GM23338 (cell line): ENCODE data around the gene ZNF76. TPM values are rescaled to one million over a fixed set of nuclear protein-coding genes. Genes with fewer than 3 reads are reported as not detected.

Source experiments
- ATAC-seq: fragments of 200-7000 bp; cut with Tn5 transposase; 3 replicates; pipeline ENCODE4 v1.9.1; 2020
- DNase-seq: peaks from one replicate; pipeline ENCODE4 v3.0.0-alpha.2; 2015; ENCODE audit warnings: low spot score
- H2AFZ ChIP-seq: fragments of 200-600 bp; sonication (generic); 2 replicates; pipeline ENCODE4 v1.8.0; 2016; ENCODE audit warnings: antibody characterized with exemption, mild to moderate bottlenecking, moderate library complexity
- H3F3A ChIP-seq: fragments of 200-600 bp; sonication (generic); replicated peaks from 2 replicates; pipeline ENCODE4 v1.8.0; 2017; ENCODE audit warnings: antibody characterized with exemption, mixed run types, low read depth
- H3K27ac ChIP-seq: fragments of 200-600 bp; sonication (generic); 2 replicates; pipeline ENCODE4 v1.6.1; 2016; ENCODE audit warnings: low read depth
- H3K27me3 ChIP-seq: fragments of 200-600 bp; sonication (generic); 2 replicates; pipeline ENCODE4 v1.8.0; 2016; ENCODE audit warnings: mild to moderate bottlenecking, mixed run types, moderate library complexity; ENCODE audit not compliant: insufficient read depth
- H3K36me3 ChIP-seq: fragments of 200-600 bp; sonication (generic); 2 replicates; pipeline ENCODE4 v1.8.0; 2016; ENCODE audit warnings: mild to moderate bottlenecking; ENCODE audit not compliant: insufficient read depth
- H3K4me1 ChIP-seq: fragments of 200-600 bp; sonication (generic); 2 replicates; pipeline ENCODE4 v1.8.0; 2016; ENCODE audit warnings: mild to moderate bottlenecking, moderate library complexity; ENCODE audit not compliant: insufficient read depth
- H3K4me2 ChIP-seq: fragments of 200-600 bp; sonication (generic); 2 replicates; pipeline ENCODE4 v1.7.1; 2017; ENCODE audit warnings: mixed run types
- H3K4me3 ChIP-seq: fragments of 200-600 bp; sonication (generic); 2 replicates; pipeline ENCODE4 v1.6.1; 2016; ENCODE audit warnings: mixed run types
- H3K79me2 ChIP-seq: fragments of 200-600 bp; sonication (generic); replicated peaks from 2 replicates; pipeline ENCODE4 v1.8.0; 2017; ENCODE audit warnings: mild to moderate bottlenecking; ENCODE audit not compliant: insufficient read depth
- H3K9me2 ChIP-seq: fragments of 200-600 bp; sonication (generic); 2 replicates; pipeline ENCODE4 v1.8.0; 2017; ENCODE audit not compliant: insufficient read depth
- H4K20me1 ChIP-seq: fragments of 200-600 bp; sonication (generic); replicated peaks from 2 replicates; pipeline ENCODE4 v1.8.0; 2017; ENCODE audit warnings: mild to moderate bottlenecking; ENCODE audit not compliant: insufficient read depth
- H3K27ac Mint-ChIP-seq: 2 replicates; pipeline ENCODE4 v1.8.0; 2020; ENCODE audit warnings: inconsistent platforms, mild to moderate bottlenecking, moderate library complexity, mixed read lengths
- H3K27me3 Mint-ChIP-seq: 3 replicates; pipeline ENCODE4 v1.8.0; 2022; ENCODE audit warnings: low read depth, mild to moderate bottlenecking, moderate library complexity, mixed read lengths, inconsistent platforms; ENCODE audit not compliant: insufficient read depth, poor library complexity
- H3K36me3 Mint-ChIP-seq: 3 replicates; pipeline ENCODE4 v1.8.0; 2021; ENCODE audit warnings: low read depth, mild to moderate bottlenecking, inconsistent platforms, moderate library complexity, mixed read lengths
- H3K4me1 Mint-ChIP-seq: 3 replicates; pipeline ENCODE4 v1.8.0; 2020; ENCODE audit warnings: mild to moderate bottlenecking, inconsistent platforms, mixed read lengths
- H3K4me3 Mint-ChIP-seq: 3 replicates; pipeline ENCODE4 v1.8.0; 2021; ENCODE audit warnings: moderate library complexity, mild to moderate bottlenecking, inconsistent platforms, mixed read lengths
- H3K9me3 Mint-ChIP-seq: 3 replicates; pipeline ENCODE4 v1.8.0; 2020; ENCODE audit warnings: moderate library complexity, mild to moderate bottlenecking, inconsistent platforms, mixed read lengths
- CREB1 ChIP-seq: fragments of 250-450 bp; sonication (Bioruptor Pico); IDR thresholded peaks from 2 replicates; pipeline ENCODE4 v1.5.0; 2020; ENCODE audit warnings: low read depth, mild to moderate bottlenecking, moderate library complexity
- EZH2 ChIP-seq: fragments of 200-600 bp; sonication (generic); IDR thresholded peaks from one replicate; pipeline ENCODE4 v1.8.0; 2017; ENCODE audit warnings: antibody characterized with exemption, mild to moderate bottlenecking, low read depth; ENCODE audit not compliant: unreplicated experiment
- REST ChIP-seq: IDR thresholded peaks from one replicate; pipeline ENCODE4 v1.6.1; 2018; ENCODE audit warnings: antibody characterized with exemption; ENCODE audit not compliant: unreplicated experiment
- ZNF462 ChIP-seq: fragments of 250-450 bp; sonication (Bioruptor Pico); IDR thresholded peaks from 2 replicates; pipeline ENCODE4 v1.5.0; 2020; ENCODE audit warnings: mild to moderate bottlenecking, moderate library complexity
- polyA plus RNA-seq: library from polyadenylated mRNA; unstranded; fragments of >200 nt; fragmentation: Nextera tagmentation; extraction: Ambion mirVana; gene quantifications from 2 replicates; pipeline ENCODE4 v1.2.1, GENCODE V29; 2016
- total RNA-seq: library from RNA; depleted of rRNA; stranded (reverse); fragments of >200 nt; shearing (Covaris generic); gene quantifications from 2 replicates; pipeline ENCODE4 v1.2.3, GENCODE V29; 2014

Gene ZNF76
- total and polyA plus RNA-seq, 2 experiments from 2014 or later: 12.5 to 18.8 TPM

- H3K27me3 Mint-ChIP-seq: peaks cover 53% of the 10 kb centered on the region
Observed at GRCh38 chr6:35213824-35214756, 45.4 kb upstream of the ZNF76 start, which contains the start of gene SCUBE3. Gene SCUBE3 (plus strand): TSS chr6:35213956. CDS start chr6:35214419, 463 bp downstream.

GRCh38 chr6:35214869-35215664 is 44.5 kb upstream of the ZNF76 start:
- Mint-ChIP-seq H3K4me3 (peak overlapping the region; percentile 71), H3K27me3 (peaks cover 49% of the 10 kb centered on the region)
- H2AFZ ChIP-seq: peak overlapping the region; percentile 95; the same call in 1 of the 2 replicates

More at GRCh38 chr6:35213824-35214756, 45.4 kb upstream of the ZNF76 start, which contains the start of gene SCUBE3:
- no peak for TF ChIP-seq CREB1 (CRISPR knock-in tag)
- TF ChIP-seq REST: no peak
- Histone ChIP-seq H3K27ac (0 out of 2 replicates have a peak within 1 kb of the TSS, but pooled peaks have one; percentile 73), H3K4me3 (peak within 1 kb of the TSS; percentile 76), H4K20me1 (peaks cover 16% of the 10 kb centered on the region), H3K9me2 (no peaks in the 10 kb centered on the region), H3F3A (peaks cover 15% of the 10 kb centered on the region; the same call in 1 of the 2 replicates), H3K4me1 (peaks cover 35% of the 10 kb centered on the region), H2AFZ (peak within 1 kb of the TSS; percentile 95), H3K36me3 (no peaks in the 10 kb centered on the region), H3K27me3 (peaks cover 89% of the 10 kb centered on the region), H3K79me2 (no peaks in the 10 kb centered on the region; the same call in 1 of the 2 replicates), H3K4me2 (peak within 1 kb of the TSS; percentile 86)
- Mint-ChIP-seq H3K27ac (no peak within 1 kb of the TSS), H3K4me1 (peaks cover 46% of the 10 kb centered on the region), H3K4me3 (peak within 1 kb of the TSS; percentile 75), H3K9me3 (no peaks in the 10 kb centered on the region), H3K36me3 (no peaks in the 10 kb centered on the region)
- DNase-seq (peak; percentile 86), ATAC-seq (peak; percentile 62)

More at GRCh38 chr6:35214869-35215664, 44.5 kb upstream of the ZNF76 start:
- TF ChIP-seq ZNF462 (CRISPR knock-in tag): no peak
- TF ChIP-seq EZH2: peak; percentile 50
- H3K27ac ChIP-seq: no peak overlapping the region
- H4K20me1 ChIP-seq: peaks cover 21% of the 10 kb centered on the region
- Mint-ChIP-seq H3K27ac (no peak overlapping the region), H3K36me3 (no peaks in the 10 kb centered on the region), H3K4me1 (peaks cover 53% of the 10 kb centered on the region), H3K9me3 (no peaks in the 10 kb centered on the region)
- no peaks in the 10 kb centered on the region; the same call in 1 of the 2 replicates for H3K79me2 ChIP-seq
- ATAC-seq (peak; percentile 8), DNase-seq (peak; percentile 53)
- H3K36me3 ChIP-seq: no peaks in the 10 kb centered on the region
- peak overlapping the region; percentile 86 for H3K4me2 ChIP-seq
- peaks cover 91% of the 10 kb centered on the region for H3K27me3 ChIP-seq
- peaks cover 15% of the 10 kb centered on the region; the same call in 1 of the 2 replicates for H3F3A ChIP-seq
- H3K4me1 ChIP-seq: peaks cover 35% of the 10 kb centered on the region
- H3K4me3 ChIP-seq: peak overlapping the region; percentile 76
- H3K9me2 ChIP-seq: no peaks in the 10 kb centered on the region
